Measurements from ENCODE around the gene P4HA1.

Gene P4HA1

GRCh38 chr10:72980348-72980747, 116.3 kb downstream of the P4HA1 start:
- no peak for DNase-seq (ENCODE audit: low read depth)

- DNase-seq (ENCODE audit: low read depth): no peak
Observed at GRCh38 chr10:72979709-72980108, 117.0 kb downstream of the P4HA1 start.

DNA sequence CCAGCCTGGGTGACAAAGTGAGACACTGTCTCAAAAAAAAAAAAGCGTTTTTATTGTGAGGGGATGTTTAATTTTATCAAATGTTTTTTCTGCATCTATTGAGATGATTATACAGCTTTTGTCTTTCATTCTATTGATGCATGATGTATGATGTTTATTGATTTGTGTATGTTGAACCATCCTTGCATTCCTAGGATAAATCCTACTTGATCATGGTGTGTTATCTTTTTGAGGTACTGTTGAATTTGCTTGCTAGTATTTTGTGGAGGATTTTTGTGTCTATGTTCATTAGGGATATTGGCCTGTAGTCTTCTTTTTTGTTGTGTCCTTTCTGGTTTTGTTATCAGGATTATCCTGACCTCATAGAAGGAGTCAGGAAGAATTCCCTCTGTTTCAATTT, 119.8 kb downstream of the P4HA1 start:
- no peak for DNase-seq (ENCODE audit: low read depth)

Data from activated gamma-delta T cell treated with anti-CD3 and anti-CD28 coated beads, Interleukin-2, amount 50 U/mL, for 16 hours (primary cell).